M059J (cell line): ENCODE data around the gene RAPGEF5. TPM values are rescaled to one million over a fixed set of nuclear protein-coding genes. Genes with fewer than 3 reads are reported as not detected.
"Not testable (repeated sequence)": the region's sequence is repeated elsewhere in the genome, so short reads cannot be mapped to it uniquely, and the experiment has no call there.

Experiments used
- DNase-seq: peaks from one replicate; pipeline ENCODE4 v3.0.0-alpha.2; 2012; ENCODE audit warnings: low read depth
- total RNA-seq: library from RNA; depleted of rRNA; stranded (reverse); fragments of >200 nt; shearing (Covaris generic); gene quantifications from 2 replicates; pipeline ENCODE4 v1.2.3, GENCODE V29; 2014

The RAPGEF5 gene
- total RNA-seq, 1 experiment from 2014 or later: 0.47 TPM

- DNase-seq: no peak
These were observed 233.8 kb downstream of the RAPGEF5 start for GRCh38 chr7:22123139-22123538.

DNA sequence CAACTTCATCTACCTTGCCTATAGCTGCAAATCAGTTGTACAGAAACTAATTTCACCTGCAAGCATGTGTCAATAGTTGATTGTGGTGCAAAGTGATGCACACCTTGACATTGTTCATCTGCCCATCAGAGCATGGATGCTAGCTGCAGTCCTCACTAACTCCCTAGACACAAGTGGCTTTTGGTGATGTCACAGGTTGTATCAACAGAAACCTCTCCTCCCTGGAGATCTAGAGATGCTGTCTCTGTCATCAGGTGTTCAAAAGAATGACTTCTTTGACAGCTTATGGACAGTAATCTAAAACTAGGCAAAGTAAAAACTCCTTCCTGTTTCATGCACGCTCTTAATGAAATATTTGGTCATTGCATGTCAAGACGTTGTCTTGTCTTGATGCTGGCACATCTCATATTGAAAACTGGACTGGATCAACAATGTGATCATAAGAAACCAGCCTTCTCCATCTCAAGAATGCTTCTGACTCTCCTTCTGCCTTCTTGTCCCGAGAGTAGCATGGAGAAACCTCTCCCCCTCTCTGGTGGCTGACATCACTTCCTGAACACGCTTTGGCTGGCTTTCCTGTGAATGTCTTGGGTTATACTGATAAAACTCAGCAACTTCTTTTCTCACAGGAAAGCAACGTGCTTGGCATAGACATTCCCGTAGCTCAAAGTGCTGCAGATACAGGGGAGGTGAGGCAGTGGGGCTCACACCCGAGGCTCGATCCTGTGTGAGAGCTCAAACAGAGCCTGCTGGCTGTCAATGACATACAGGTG is 235.1 kb downstream of the RAPGEF5 start:
- DNase-seq: no peak

- no peak for DNase-seq
These were observed 236.4 kb downstream of the RAPGEF5 start for GRCh38 chr7:22120391-22121053.

DNA sequence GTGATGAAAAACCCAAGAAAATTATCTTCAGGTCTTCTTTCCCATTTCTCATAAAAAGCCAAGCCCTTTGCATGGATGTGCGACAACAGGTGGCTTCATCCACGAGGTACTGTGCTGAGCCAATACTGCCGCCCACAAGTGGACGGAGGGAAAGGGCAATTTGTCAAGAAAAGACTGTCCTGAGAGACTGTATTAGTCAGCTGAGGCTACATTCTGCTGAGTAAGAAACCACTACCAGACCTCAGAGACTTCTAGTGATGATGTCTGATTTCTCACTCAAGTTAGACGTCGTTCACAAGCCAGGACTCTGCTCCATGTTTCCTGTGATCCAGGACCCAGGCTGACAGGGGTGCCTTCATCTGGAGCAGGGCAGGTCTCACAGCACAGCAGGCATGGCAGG is 239.7 kb downstream of the RAPGEF5 start:
- no peak for DNase-seq

GRCh38 chr7:22116451-22117030 is 240.4 kb downstream of the RAPGEF5 start:
- no peak for DNase-seq

- DNase-seq: no peak
These were observed 241.3 kb downstream of the RAPGEF5 start for GRCh38 chr7:22115689-22116088.

DNA sequence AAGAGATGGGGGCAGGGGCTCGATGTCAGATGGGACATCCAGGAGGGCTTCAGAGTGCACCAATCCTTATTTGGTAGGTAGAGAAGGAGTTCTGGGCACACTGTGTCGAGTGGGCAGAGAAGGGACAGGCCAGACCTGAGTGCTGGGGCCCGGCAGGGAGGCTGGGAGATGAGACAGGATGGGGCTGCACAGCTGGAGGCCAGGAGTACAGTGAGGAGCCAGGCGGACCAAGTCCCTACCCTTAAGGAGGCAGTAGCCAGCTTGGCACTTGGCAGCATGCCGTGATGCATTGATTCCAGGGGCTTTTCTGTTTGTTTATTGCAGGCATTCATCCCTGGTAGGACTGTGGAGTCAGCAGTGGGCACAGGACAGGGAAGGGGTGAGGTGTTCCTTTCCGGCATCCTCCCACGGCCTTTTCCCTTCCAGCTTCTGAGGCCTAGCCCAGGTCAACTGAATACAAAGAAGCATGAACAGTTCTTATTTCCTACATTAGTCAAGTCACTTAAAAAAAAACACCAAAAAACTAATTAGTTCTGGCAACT is 242.4 kb downstream of the RAPGEF5 start:
- DNase-seq: no peak

- no peak for DNase-seq
These were observed 243.9 kb downstream of the RAPGEF5 start for GRCh38 chr7:22113041-22113440.

DNA sequence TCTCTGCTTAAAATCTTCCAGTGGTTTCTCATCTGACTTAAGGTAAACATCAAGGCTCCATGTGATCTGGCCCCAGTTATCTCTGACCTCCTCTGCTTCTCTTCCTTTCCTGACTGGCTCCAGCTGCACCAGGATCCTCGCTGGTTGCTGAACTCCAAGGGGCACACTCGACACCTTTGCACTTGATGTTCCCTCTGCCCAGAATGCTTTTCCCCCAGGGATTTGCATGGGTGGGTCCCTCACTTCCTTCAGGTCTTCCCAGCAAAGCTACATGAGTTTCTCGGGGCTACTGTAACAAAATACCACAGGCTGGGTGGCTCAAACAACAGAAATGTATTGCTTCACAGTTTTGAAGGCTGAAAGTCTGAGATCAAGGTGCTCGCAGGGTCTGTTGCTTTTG is 245.3 kb downstream of the RAPGEF5 start:
- DNase-seq: no peak

DNA sequence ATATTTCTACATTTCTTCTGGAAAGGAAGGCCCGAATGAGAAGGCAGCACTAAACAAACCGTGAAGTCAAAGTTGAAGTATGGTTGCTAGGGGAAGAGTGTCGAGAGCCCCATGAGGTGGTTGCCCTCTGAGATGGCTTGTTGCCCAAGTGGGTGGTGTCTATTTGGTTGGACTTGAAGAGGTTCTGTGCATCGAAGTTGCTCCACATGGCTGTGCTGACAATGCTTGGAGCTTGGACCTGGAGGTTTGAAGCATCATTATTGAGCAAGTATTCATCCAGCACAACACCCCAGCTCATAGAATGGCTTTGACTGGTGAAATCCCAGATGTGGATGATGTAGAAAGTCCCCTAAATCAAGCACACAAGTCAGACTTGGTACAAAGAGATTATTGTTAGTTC is 246.1 kb downstream of the RAPGEF5 start:
- DNase-seq: no peak

DNA sequence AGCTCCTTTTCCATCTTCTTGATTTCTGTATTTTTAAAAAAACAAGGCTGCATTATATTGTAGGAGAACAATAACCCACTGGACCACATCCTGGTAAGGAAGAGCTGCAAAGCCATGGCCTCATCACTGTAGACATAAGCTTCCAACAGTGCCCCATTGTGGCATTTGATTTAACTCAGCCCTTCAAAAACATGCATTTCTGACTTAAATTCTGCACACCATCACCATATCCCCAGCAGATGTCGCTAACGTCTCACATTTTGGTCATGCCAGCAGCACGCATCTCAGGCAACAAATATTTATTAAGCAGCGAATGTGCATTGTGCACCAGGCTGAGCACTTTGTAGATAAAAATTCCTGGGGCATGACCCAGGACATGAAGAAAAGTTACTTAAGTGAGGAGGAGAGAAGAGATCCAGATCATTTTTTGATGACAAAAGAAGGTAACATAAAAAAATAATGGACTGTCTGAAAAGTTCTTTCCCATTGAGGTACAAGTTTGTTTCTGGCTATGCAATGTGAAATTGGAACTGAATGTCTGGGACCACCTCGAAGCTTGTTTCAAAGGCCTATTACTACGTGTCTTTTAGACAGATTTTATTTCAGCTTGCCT is 246.6 kb downstream of the RAPGEF5 start:
- peak; percentile 76 for DNase-seq

- peak; percentile 31 for DNase-seq
These were observed 247.2 kb downstream of the RAPGEF5 start for GRCh38 chr7:22109761-22110160.

GRCh38 chr7:22108151-22108845 is 248.7 kb downstream of the RAPGEF5 start:
- DNase-seq: peak; percentile 17

DNA sequence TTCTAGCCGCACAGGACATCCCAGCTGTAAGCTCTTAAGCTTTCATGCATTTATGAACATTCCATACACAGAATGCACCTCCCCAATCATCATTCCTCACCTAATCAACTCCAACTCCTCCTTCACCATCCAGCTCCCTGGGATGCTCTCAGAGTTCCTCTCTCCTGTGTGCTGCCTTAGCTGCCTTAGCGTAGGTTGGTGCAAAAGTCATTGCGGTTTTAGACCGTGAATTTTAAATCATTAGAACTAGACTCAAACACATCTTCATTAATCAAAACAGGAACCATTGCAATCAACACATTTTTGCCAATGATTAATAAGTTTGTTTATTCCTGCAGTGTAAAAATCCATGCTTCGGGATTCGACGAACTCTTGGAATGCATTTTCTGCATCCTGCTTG is 251.4 kb downstream of the RAPGEF5 start:
- no peak for DNase-seq

DNA sequence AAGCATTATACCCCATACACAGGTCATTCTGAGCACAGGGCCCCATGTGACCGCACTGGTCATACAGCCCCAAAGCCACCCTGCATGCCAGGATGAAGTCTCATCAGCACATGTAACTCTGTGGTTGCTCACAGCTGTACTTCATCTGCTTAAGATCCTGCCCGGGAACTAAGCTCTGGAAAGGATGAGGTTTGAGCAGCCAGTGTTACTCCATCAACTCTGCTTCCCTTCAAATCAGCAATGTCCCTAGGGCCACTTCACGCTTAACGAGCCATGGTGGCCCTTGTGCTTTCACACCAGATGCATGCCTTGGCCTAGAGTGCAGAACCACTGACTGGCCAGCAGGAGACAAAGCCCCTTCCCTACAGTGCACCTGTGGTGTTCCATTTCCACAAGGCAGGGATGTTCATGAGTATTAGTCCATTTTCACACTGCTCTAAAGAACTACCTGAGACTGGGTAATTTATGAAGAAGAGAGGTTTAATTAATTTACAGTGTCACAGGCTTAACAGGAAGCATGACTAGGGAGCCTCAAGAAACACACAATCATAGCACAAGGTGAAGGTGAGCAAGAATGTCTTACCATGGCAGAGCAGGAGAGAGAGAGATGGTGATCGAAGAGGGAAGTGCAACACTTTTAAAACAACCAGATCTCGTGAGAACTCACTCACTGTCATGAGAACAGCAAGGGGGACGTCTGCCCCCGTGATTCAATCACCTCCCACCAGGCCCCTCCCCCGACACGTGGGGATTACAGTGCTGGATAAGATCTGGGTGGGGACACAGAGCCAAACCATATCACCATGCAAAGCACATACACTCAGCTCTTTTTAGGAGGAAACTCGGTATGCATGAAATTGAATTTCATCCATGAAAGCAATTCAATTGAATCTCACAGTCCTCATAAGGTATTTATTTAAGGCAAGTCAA is 262.3 kb downstream of the RAPGEF5 start:
- peak; percentile 25 for DNase-seq

GRCh38 chr7:22093936-22094335 is 263.0 kb downstream of the RAPGEF5 start:
- no peak for DNase-seq

GRCh38 chr7:22093001-22093400 is 264.0 kb downstream of the RAPGEF5 start:
- no peak for DNase-seq

GRCh38 chr7:22090958-22091525 is 265.9 kb downstream of the RAPGEF5 start:
- DNase-seq: not testable (repeated sequence)

DNA sequence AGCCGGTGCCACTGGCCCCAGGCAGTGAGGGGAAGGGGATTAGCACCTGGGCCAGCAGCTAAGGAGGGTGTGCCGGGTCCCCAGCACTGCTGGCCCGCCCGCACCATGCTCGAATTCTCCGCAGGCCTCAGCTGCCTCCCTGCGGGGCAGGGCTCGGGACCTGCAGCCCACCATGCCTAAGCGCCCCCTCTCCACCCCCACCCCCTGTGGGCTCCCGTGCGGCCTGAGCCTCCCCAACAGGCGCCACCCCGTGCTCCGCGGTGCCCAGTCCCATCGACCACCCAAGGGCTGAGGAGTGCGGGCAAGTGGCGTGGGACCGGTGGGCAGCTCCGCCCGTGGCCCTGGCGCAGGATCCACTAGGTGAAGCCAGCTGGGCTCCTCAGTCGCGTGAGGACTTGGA is 266.4 kb downstream of the RAPGEF5 start:
- no peak for DNase-seq

GRCh38 chr7:22090107-22090506 is 266.8 kb downstream of the RAPGEF5 start:
- DNase-seq: no peak
